ENCODE measurements around the gene NRCAM.

Gene NRCAM

GRCh38 chr7:108423089-108423989, 32.9 kb downstream of the NRCAM start:
- no peak for DNase-seq

GRCh38 chr7:108421720-108422331, 34.4 kb downstream of the NRCAM start:
- DNase-seq: no peak

- DNase-seq: no peak
Measured at GRCh38 chr7:108419961-108420908, 36.0 kb downstream of the NRCAM start.

- peak; percentile 56 for DNase-seq
Measured at GRCh38 chr7:108418946-108419345, 37.3 kb downstream of the NRCAM start.

- DNase-seq: no peak
Measured at GRCh38 chr7:108417926-108418325, 38.3 kb downstream of the NRCAM start.

GRCh38 chr7:108417144-108417543, 39.1 kb downstream of the NRCAM start:
- no peak for DNase-seq

GRCh38 chr7:108415821-108416536, 40.3 kb downstream of the NRCAM start:
- no peak for DNase-seq

- no peak for DNase-seq
Measured at GRCh38 chr7:108415084-108415483, 41.2 kb downstream of the NRCAM start.

GRCh38 chr7:108413782-108414492, 42.3 kb downstream of the NRCAM start:
- no peak for DNase-seq

- DNase-seq: no peak
Measured at GRCh38 chr7:108413337-108413736, 42.9 kb downstream of the NRCAM start.

GRCh38 chr7:108409146-108409545, 47.1 kb downstream of the NRCAM start:
- DNase-seq: no peak

- DNase-seq: peak; percentile 41
Measured at GRCh38 chr7:108408296-108408991, 47.8 kb downstream of the NRCAM start.

- no peak for DNase-seq
Measured at GRCh38 chr7:108407676-108408075, 48.6 kb downstream of the NRCAM start.

GRCh38 chr7:108406222-108406890, 49.9 kb downstream of the NRCAM start:
- DNase-seq: no peak

GRCh38 chr7:108404509-108405420, 51.5 kb downstream of the NRCAM start:
- no peak for DNase-seq

GRCh38 chr7:108403597-108404217, 52.5 kb downstream of the NRCAM start:
- DNase-seq: no peak

- no peak for DNase-seq
Measured at GRCh38 chr7:108402865-108403264, 53.4 kb downstream of the NRCAM start.

GRCh38 chr7:108396080-108396479, 60.2 kb downstream of the NRCAM start:
- no peak for DNase-seq

- no peak for DNase-seq
Measured at GRCh38 chr7:108395426-108395825, 60.8 kb downstream of the NRCAM start.

Measured in NCI-H2171 (cell line).